Fibroblast of mammary gland (primary cell): Measurements from ENCODE around the gene PRCD.
"Not testable (repeated sequence)": the region's sequence is repeated elsewhere in the genome, so short reads cannot be mapped to it uniquely, and the experiment has no call there.

Experiments
- DNase-seq: peaks from one replicate; pipeline ENCODE4 v3.0.0-alpha.2; 2010; ENCODE audit warnings: low read depth
- H3K4me3 ChIP-seq: 2 replicates; pipeline ENCODE4 v1.5.1; 2011; ENCODE audit warnings: low read depth, mild to moderate bottlenecking, low read length, moderate library complexity; ENCODE audit not compliant: control insufficient read depth
- TF ChIP-seq, protein P1 (sequence below): conservative IDR thresholded peaks from 2 replicates; pipeline ENCODE4 v1.5.1; 2011; ENCODE audit warnings: low read depth, low read length, inconsistent platforms; ENCODE audit not compliant: control insufficient read depth, insufficient read depth

PRCD gene

DNA sequence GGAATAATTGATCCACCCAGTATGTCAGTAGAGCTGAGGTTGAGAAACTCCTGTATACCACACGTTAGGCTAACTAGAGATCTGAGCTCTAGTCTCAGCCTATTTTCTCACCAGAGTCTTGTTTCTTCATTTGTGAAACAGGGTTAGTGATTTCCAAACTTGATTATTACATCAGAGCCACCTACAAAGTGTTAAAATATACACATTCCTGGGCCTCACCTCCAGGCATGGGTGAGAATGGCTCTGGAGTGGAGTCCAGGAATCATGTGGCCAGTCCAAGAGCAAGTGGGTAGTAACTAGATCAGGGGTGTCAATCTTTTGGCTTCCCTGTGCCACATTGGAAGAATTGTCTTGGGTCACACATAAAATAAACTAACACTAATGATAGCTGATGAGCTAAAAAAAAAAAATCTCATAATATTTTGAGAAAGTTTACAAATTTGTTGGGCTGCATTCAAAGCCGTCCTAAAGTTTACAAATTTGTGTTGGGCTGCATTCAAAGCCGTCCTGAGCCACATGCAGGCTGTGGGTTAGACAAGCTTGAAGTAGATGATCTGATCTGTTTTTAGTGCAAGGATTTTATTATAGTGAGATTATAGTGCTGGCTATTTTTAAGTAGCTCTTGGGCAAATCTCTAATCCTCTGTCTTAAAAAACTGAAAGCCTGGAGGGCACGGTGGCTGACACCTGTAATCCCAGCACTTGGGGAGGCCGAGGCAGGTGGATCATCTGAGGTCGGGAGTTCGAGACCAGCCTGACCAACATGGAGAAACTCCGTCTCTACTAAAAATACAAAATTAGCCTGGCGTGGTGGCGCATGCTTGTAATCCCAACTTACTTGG is 20.4 kb downstream of the PRCD start:
- H3K4me3 ChIP-seq = peak overlapping the region; percentile 86
- TF ChIP-seq, protein P1, sequence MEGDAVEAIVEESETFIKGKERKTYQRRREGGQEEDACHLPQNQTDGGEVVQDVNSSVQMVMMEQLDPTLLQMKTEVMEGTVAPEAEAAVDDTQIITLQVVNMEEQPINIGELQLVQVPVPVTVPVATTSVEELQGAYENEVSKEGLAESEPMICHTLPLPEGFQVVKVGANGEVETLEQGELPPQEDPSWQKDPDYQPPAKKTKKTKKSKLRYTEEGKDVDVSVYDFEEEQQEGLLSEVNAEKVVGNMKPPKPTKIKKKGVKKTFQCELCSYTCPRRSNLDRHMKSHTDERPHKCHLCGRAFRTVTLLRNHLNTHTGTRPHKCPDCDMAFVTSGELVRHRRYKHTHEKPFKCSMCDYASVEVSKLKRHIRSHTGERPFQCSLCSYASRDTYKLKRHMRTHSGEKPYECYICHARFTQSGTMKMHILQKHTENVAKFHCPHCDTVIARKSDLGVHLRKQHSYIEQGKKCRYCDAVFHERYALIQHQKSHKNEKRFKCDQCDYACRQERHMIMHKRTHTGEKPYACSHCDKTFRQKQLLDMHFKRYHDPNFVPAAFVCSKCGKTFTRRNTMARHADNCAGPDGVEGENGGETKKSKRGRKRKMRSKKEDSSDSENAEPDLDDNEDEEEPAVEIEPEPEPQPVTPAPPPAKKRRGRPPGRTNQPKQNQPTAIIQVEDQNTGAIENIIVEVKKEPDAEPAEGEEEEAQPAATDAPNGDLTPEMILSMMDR = no peak
- DNase-seq = no peak

DNA sequence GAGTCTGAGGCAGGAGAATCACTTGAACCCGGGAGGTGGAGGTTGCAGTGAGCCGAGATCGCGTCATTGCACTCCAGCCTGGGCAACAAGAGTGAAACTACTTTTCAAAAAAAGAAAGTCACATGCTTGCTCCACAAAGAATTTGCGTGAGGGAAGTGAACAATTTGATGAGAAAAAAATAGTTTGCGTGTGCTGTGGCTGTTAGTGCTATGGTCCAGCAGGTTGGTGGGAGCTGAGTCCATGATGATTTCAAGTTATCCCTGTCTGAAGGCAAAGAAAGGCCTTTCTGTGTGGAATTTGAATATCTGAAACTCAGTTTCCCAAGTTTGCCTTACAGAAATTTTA is 21.0 kb downstream of the PRCD start:
- H3K4me3 ChIP-seq = peak overlapping the region; percentile 6
- TF ChIP-seq, protein P1 = no peak
- no peak for DNase-seq

DNA sequence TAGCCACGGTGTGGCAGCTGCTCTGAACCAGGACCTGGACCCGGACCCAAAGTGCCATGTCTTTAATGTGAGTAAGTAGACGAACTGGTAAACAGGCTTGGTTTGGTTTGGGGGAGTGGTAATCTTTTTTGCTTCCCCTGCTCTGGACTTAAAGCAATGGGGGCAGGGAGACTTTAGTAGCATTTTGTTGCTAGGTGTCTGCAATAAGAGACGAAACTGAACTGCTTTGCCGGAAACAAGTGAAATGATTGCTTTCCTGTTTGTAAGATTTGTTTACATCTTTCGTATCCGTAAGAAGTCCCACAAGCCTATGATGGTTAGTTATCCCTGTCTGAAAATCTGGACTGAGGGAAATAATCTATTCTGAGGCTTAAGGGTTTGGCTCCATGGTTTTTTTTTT is 21.5 kb downstream of the PRCD start:
- TF ChIP-seq, protein P1 = no peak
- no peak for DNase-seq
- H3K4me3 ChIP-seq = peak overlapping the region; percentile 6

DNA sequence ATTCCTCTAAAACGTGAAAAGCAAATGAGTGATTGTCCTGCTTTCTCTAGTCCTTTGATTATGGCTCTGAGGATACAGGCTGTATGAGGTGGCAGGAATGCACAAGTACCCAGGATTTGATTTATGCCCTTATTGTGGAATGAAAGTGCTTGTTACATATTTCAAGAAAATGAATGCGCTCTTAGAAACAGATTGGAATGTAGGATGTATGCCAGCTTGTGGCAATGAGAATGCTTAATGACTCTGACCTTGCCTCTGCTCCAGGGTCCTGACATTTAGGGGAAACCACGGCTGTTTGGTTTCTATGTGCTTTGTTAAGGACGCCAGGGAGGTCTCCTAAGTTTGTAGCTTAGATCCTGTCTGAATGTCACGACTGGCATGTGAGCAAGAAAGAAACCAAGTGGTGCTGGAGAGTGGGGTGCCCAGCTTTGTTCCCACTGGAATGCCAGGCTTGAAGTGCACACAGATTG is 22.0 kb downstream of the PRCD start:
- TF ChIP-seq, protein P1 = no peak
- peak; percentile 49 for DNase-seq
- H3K4me3 ChIP-seq = no peak overlapping the region

DNA sequence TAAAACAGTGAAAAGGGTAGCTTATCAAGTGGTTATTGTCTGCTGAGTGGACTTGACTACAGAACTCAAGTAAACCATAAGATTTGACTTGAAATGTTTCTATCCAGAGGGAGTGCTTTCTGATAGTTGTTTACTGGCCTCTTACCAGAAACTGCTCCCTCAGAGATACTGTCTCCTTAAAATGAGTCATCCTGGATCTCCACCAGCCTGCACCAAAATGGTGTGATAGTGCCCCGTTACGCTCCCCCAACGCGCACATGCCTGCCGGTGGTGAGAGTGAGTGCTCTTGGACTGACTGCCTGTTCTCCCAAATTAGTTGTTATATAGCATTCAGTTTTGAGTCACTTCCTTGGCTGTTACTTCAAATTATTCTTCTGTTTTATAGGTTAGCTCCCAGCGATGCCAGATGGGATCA is 22.9 kb downstream of the PRCD start:
- TF ChIP-seq, protein P1 = no peak
- H3K4me3 ChIP-seq = no peak overlapping the region
- DNase-seq = peak; percentile 95

DNA sequence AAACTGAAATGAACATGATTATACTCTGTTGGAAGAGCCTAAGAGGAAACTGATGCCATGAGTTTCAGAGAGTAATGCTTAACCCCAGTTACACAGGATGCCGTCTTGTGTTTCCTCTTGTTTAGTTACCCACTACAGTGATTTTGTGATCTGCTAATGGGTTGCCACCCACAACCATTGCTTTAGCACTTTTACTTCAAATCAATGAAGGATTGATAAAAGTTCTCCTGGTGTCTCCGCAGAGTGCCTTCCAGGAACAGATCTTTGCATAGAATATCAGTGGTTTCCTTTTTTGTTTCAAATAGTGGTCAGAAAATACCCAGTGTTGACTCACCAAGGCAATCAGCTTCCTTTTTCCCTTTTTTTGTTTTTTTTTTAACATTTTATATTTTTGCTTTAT is 23.5 kb downstream of the PRCD start:
- H3K4me3 ChIP-seq, DNase-seq: not testable (repeated sequence)

DNA sequence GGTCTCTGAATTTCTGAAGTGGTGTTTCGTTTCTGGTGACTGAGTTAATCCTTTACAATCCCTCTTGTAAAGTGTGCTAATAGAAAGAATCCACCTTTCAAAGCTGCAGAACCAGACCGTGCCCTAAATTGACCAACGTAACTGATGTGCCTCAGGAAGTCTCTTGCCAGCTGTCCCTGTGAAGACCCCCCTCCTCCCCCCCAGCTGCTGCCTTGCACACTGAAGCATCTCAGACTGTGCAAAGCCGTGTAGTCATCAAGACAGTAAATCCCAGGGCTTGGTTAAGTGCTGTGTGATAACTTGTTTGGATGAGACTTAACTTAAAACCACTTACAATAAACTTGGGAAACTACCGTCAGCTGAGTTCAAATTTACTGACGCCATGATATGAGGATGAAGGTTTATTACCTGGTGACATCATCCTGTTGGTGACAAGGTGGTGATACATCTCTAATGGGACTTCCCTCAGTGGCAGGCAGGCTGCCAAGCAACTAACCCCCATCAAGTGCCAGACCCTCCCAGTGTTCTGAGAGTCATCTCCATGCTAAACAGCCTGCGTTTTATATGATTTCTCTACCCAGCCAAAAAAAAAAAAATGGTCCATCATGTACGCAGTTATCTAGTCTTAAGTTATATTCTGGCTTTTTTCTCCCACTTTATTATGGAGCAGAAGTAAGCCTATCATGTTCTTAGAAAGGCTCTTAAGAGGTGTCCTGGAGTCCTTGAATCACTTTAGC is 25.3 kb downstream of the PRCD start:
- peak; percentile 75 for DNase-seq
- not testable (repeated sequence) for H3K4me3 ChIP-seq
